Myometrial cell (primary cell): ENCODE data around the gene TRIM65. TPM values are rescaled to one million over a fixed set of nuclear protein-coding genes. Genes with fewer than 3 reads are reported as not detected.

Experiments
- total RNA-seq: library from RNA; depleted of rRNA; stranded (reverse); fragments of >200 nt; gene quantifications from 2 replicates; pipeline ENCODE4 v1.2.3, GENCODE V29; 2015

Gene TRIM65
- total RNA-seq = 14.4 and 21.3 TPM in 2 replicates

DNA sequence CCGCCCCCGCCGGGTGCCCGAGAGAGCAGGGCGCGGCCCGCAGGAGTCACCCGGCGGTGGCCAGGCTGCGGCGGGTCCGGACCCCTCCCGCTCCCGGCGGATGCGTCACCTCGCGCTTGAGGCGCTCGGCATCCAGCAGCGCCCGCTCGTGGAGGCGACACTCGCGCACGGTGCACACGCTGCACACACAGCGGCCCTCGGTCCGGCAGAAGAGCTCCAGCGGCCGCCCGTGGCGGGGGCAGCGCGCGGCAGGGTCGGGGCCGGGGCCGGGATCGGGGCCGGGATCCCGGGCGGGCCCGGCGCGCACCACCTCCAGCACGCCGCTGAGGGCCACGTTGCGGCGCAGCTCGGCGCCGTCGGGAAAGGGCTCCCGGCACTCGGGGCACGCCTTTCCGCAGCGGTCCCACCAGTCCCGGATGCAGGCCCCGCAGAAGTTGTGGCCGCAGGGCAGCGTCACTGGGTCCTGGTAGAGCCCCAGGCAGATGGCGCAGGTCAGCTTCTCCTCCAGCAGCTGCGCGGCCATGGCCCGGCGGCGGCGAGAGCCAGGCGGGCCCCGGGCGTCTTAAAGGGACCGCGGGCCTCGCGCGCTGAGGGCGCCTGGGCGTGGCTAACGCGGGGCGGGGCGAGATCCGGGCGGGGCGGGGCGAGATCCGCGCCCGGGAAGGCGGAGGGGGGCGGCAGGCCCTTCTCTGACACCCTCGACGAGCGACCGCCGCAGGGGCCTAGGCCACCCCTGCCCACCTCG lies at the start of gene TRIM65:
Gene TRIM65, minus strand, starts transcription at position 537 of the 745 bp plus-strand sequence. Its CDS starts 14 bp downstream, at position 523.

DNA sequence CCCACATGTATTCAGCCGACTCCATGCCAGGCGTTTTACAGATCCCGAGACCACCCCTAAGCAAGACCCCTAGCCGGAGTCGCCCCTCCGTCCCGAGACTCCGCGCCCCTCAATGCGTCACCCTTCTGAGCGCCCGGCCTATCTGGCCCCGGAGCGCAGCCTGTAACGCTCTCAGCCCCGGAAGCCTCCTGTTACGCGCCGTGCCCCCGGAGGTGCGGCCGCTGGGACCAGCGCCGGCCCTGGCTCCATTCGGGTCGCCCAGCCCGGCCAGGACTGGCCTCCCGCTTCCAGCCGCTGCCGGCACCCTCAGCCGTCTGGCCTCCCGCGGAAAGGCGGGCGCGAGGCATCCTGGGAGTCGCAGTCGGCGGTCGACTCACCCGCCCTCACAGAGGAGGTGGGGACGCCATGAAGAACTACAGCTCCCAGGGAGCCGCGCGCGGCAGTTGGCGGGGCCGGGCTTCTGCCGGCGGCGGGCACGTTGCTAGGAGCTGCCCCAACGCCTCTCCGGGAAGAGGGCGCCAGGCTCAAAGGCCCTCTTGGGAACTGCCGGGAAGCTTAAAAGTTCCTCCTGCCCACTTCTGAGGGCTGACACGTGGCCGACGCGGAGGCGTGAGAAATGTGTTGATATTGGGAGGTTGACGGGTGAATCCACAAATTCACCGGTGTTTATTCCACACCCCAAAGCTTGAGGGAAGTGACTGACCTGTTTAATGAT lies 44.1 kb upstream of the TRIM65 start, which contains the start of gene FBF1:
Gene FBF1, minus strand, starts transcription at position 316 of the 715 bp plus-strand sequence. CDS start 2,893 bp downstream, outside the sequence.

DNA sequence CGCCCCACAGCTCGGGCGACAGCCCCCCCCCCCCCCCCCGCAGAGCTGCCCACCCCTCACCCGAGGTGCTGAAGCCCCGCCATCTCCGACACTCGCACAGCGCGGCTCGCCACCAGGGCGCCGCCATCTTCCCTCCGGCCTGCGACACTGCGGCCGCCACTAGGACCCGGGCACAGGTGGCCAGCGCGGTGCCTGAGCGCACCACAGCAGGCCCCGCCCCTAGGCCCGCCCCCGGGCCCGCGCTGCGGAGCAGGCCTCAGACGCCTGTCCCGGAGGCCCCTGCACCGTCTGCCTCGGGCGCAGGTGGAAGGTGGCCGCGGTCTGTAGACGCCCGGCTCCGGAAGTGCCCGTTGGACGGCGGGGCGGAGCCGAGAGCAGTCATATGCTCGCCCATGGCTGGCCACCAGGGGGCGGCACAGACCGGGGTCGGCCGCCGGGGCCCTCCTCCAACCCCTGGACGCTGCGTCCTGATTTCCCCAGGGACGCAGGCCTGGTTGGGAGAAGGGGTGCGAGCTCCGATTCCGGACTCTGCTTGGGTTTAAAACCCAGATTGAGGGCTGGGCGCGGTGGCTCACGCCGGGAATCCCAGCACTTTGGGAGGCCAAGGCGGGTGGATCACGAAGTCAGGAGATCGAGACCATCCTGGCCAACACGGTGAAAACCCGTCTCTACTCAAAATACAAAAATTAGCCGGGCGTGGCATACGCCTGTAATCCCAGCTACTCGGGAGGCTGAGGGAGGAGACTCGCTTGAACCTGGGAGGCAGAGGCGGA lies 8.2 kb upstream of the TRIM65 start, which contains the start of gene MRPL38:
Gene MRPL38, minus strand, starts transcription at position 136 of the 773 bp plus-strand sequence. Its CDS starts 9 bp downstream, at position 127.

DNA sequence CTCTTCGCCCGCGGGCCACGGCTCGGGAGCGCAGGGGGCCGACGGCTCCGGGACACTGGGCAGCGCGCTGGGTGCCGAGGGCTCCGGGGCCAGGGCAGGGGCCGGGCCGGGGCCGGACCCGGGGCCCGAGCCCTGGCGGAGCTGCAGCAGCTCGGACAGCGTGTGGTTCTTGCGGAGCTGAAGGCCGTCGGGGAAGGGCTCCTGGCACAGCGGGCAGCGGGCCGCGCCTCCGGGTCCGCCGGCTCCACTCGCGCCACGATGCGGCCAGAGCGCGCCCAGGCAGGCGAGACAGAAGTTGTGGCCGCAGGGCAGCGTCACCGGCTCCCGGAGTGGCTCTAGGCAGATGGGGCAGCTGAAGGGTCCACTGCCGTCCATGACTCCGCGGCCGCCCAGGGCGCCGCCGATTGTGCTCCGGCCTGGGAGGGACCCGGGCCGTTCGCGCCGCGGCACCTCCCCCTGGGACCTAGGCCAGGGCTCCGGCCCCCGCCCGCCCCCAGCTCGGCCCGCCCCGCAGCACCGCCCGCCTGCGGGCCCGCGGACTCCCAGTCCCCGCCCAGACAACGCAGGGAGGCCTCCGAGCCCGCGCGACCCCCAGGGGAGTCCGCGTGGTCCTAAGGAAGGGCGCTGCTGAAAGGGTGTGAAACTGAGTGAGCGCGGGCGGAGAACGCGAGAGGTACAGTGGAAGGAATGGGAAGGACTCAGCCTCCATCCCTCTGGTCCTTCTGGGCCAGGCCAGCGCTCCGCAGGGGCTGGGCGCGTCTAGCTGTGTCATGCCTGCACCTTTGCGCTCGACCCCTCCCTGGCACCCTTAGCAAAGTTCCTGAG lies 18.4 kb downstream of the TRIM65 start, which contains the start of gene TRIM47:
Gene TRIM47, minus strand, starts transcription at position 408 of the 825 bp plus-strand sequence. Its CDS starts 33 bp downstream, at position 375.

DNA sequence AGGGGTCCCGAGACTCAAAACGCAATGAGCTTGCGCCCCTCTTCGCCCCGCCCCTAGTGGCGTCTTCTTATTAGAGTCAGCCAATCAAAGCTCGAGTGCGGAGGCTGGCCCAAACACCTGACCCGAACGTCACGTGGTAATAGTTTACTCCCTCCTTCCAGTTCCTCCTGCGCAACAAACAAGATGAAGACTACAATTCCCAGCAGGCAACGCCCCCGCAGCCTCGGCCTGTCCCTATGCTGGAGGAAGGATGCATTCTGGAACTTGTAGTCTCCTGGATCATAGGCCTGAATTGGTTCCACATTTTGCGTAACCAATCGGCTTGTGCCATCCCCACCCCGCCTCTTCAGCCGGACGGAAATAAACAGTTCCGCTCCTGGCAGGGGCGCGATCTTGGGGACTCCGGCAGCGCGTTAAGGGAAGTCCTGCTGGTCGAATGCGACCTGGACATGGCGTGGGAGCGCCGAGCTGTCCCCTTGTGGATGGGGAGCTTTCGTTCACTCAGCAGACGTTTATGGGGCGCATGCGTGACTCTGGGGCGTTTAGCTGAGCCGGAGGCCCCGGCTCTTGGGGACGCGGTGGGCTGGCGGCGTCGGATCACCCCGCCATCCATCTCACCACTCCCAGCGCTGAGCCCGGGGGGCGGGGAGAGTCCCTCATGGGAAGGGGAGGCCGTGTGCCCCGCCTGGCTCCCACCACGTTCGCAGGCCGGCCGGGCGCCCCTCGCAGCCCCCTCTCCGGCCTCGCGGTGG lies 41.3 kb downstream of the TRIM65 start, which contains the start of gene WBP2:
Gene WBP2, minus strand, starts transcription at position 26 of the 752 bp plus-strand sequence. CDS start 38 bp downstream, outside the sequence.

GRCh38 chr17:75843577-75844529 lies 52.9 kb downstream of the TRIM65 start, which contains the start of gene UNC13D:
UNC13D (minus strand) TSS chr17:75844404; CDS start chr17:75844337, 67 bp downstream.

Other genes starting within 250 kb of the TRIM65 start
- gene RECQL5, start 229.8 kb downstream of the TRIM65 start, total RNA-seq = 18.3 and 21.6 TPM in 2 replicates
- 80.1 and 106 TPM in 2 replicates for gene SAP30BP, start 229.6 kb downstream of the TRIM65 start, total RNA-seq
- not detected in 2 replicates for gene ITGB4, start 175.5 kb downstream of the TRIM65 start, total RNA-seq
- 62.2 and 70.3 TPM in 2 replicates for gene GALK1, start 131.8 kb downstream of the TRIM65 start, total RNA-seq
- gene UNK, start 112.1 kb downstream of the TRIM65 start, total RNA-seq = 13.6 and 32.3 TPM in 2 replicates
- gene UNC13D, start 52.5 kb downstream of the TRIM65 start, total RNA-seq = 0.89 and 3.5 TPM in 2 replicates
- gene WBP2, start 41.6 kb downstream of the TRIM65 start, total RNA-seq = 84.4 and 94.8 TPM in 2 replicates
- gene TRIM47, start 18.4 kb downstream of the TRIM65 start, total RNA-seq = 11.3 and 15.3 TPM in 2 replicates
- 24.1 and 27.1 TPM in 2 replicates for gene MRPL38, start 7.9 kb upstream of the TRIM65 start, total RNA-seq
- 9.5 and 15.1 TPM in 2 replicates for gene FBF1, start 44.1 kb upstream of the TRIM65 start, total RNA-seq
- 35.6 and 41.8 TPM in 2 replicates for gene ACOX1, start 82.2 kb upstream of the TRIM65 start, total RNA-seq
- gene TEN1, start 82.3 kb upstream of the TRIM65 start, total RNA-seq = 15.8 and 16.1 TPM in 2 replicates
- 1.2 and 3.5 TPM in 2 replicates for gene CDK3, start 103.9 kb upstream of the TRIM65 start, total RNA-seq
- 0.53 and 0.58 TPM in 2 replicates for gene EVPL, start 130.4 kb upstream of the TRIM65 start, total RNA-seq
- gene SRP68, start 175.6 kb upstream of the TRIM65 start, total RNA-seq = 29.4 and 37.7 TPM in 2 replicates
- 0.29 and 0.53 TPM in 2 replicates for gene GALR2, start 177.8 kb upstream of the TRIM65 start, total RNA-seq
- not detected in 2 replicates for gene ZACN, start 182.2 kb upstream of the TRIM65 start, total RNA-seq
- gene EXOC7, start 206.8 kb upstream of the TRIM65 start, total RNA-seq = 61.0 and 64.9 TPM in 2 replicates
- not detected in 2 replicates for gene FOXJ1, start 244.3 kb upstream of the TRIM65 start, total RNA-seq